Activated gamma-delta T cell treated with anti-CD3 and anti-CD28 coated beads, Interleukin-2, amount 50 U/mL, for 16 hours (primary cell): ENCODE data around the gene PGRMC1.
"Not testable (repeated sequence)": the region's sequence is repeated elsewhere in the genome, so short reads cannot be mapped to it uniquely, and the experiment has no call there.

ENCODE experiments used
- DNase-seq: peaks from one replicate; pipeline ENCODE4 v3.0.0-alpha.2; 2020; ENCODE audit warnings: low read depth

The PGRMC1 gene

GRCh38 chrX:119235051-119235511, 1.0 kb upstream of the PGRMC1 start:
- no peak for DNase-seq

DNA sequence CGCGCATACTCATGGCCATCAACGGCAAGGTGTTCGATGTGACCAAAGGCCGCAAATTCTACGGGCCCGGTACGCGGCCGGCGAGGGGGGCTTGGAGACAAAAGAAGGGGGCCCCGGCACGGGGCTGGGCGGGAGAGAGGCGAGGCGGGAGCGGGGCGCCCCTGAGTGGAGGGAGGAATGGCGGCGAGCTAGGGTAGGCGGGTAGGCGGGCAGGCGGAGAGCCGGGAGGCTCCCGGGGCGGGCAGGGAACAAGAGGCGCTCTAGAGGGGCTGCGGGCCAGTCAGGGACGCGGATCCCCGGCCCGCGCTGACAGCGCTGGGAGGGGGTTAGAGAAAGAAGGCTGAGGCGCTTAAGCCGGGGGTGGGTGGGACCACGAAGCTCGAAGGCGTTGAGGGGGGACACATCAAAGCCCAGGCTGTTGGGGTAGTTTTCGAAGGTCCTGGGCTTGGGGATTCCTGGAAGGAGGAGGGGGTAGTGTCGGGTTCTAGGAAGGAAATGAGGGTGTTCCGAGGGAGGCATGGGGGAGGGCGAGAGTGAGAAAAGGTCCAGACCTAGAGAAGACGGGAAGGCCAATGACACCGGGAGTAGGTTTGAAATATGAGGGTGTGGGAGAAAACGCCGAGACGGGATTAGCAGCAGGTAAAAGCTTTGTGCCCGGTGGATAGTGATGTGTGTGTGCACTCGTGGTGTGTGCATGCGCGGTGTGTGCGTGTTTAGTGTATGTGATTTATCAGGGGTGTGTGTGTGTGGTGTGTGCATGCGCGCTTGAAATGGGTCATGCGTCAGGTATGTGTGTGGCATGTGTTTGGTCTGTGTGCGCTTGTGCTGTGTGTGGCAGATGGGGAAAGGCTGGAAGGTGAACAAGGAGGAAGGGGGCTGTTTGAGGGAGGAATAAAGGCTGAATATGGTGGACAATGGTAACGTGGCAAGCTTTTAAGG, 807 bp downstream of the PGRMC1 start:
- no peak for DNase-seq

DNA sequence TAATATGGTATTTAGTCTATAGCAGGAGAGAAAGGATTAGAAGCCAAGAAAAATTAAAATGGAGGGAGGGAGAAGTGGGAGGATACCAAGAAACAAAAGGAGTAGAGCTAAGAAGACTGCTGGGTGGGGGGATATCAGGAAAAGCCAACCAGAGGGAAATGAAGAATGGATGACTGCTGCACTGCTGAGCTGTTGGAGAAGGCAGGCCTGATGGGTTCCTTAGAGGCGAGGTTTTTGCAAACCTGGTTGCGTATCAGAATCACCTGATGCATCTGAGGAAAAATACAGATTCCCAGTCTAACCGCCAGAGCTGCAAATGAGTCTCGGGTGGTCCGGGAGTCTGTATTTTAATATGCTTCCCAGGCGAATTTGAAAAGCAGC, 1.5 kb downstream of the PGRMC1 start:
- no peak for DNase-seq

GRCh38 chrX:119238557-119238956, 2.5 kb downstream of the PGRMC1 start:
- no peak for DNase-seq

DNA sequence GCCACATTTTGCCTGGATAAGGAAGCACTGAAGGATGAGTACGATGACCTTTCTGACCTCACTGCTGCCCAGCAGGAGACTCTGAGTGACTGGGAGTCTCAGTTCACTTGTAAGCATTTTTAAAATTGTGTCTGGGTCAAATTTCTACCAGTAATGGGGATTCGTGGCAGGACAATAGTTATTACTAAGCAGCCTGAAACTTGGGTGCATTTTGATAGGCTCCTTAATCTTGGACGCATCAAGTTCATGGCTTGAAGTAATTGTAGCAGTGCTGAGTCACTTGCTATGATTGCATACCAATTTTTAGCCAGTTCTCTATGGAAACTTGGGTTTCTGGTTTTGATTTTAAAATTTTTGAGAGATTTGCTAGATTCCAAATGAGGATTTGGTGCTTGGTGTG, 4.3 kb downstream of the PGRMC1 start:
- DNase-seq: no peak

DNA sequence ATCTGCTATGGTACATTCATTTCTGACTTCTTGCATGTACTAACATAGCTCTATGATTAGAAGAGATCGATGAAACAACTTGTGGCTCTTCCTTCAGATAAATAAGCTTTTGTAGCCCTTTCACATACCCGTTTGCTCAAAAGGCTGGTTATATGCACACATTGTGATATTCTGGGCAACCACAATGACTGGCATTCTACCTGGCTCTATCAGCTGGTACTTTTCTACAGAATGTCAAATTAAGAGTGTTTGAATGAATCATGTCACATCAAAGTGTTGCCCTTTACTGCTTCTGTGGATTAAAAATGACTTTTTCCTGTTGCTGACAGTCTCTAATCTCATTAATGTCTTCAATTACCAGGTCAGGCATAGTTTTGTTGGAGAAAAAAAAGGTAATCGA, 11.6 kb downstream of the PGRMC1 start:
- no peak for DNase-seq

DNA sequence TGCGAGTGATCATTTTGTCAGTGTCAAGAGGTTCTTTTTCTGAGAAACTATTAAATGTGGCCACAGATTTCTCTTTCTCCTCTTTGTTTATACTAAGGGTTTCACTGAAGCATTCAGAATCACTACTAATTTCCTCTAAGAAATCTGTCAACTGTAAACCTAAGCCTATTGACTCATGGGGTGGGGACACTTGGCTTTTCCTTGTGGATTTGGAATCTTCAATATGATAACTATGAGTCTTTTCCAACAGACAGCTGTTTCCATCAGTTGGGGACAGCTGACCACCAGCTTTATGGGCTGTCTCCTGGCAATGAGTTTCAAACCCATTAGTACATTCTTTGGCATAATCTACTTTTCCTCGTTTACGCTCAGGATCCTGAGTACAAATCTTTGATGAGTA, 13.8 kb downstream of the PGRMC1 start:
- DNase-seq: no peak

DNA sequence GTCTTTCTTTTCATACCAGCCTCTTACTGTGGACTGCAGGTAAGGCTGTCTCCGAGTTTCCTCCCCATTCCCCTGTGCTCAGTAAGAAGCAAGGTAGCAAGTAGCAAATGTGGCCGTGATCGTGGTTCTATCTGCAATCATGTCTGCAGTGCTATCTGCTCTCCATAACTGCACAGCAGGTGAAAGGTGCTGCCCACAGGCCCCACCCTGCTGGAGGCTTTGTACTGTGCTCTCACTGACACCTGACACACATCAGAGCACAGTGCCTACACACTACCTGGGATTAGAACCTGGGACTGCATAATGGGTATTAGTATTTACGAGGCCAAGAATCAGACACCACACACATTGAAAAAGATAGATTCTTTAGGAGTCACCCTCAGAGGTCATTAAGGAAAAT, 15.3 kb downstream of the PGRMC1 start:
- no peak for DNase-seq

DNA sequence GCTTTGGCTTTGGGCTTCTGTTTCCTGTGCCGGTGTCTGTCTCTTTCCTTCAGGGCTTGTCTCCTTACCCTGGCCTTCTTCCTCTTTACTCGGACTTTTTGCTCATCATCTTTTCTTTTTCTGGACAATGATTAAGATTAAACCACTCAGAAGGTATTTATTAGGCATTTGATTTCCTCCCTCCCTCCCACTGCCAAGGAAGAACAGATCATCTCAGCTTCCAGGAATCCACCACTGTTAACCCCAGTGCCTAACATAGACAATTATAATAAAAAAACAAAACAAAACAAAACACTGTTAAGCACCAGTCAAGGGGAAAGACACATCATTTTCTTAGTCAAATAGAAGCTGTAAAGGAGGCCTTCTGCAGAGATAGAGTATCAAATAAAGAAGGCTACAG, 16.6 kb downstream of the PGRMC1 start:
- no peak for DNase-seq

DNA sequence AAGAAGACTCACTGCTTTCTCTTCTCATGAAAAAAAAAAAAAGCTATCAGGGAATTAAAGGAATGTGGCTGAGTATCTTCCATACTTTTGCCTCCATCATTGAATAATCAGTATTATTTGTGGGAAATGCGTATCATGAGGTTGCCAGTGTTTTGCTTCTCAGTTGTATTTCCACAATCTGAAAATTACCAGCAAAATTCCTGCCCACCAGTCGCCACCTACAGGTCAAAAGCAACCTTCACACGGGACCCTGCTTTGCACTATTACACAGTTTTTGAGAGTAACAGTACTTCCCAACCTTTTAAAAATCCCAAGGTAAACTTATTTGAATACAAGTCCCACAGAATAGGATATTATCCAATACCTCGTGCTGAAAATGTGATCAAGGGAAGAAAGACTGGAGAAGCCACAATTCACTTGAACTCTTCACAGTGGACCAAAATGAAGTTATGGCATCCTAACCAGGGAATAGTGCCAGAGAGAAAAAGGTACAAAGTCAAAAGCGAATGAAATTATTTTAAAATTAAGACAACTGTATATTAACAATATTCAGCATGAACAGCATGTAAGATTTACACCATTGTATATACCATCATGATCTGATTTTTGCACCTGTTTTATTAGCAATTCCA, 30.4 kb downstream of the PGRMC1 start:
- no peak for DNase-seq

GRCh38 chrX:119267115-119267514, 31.0 kb downstream of the PGRMC1 start:
- DNase-seq: not testable (repeated sequence)

- no peak for DNase-seq
Observed at GRCh38 chrX:119272882-119273419, 36.9 kb downstream of the PGRMC1 start.

- peak; percentile 8 for DNase-seq
Observed at GRCh38 chrX:119273420-119274192, 37.5 kb downstream of the PGRMC1 start.

DNA sequence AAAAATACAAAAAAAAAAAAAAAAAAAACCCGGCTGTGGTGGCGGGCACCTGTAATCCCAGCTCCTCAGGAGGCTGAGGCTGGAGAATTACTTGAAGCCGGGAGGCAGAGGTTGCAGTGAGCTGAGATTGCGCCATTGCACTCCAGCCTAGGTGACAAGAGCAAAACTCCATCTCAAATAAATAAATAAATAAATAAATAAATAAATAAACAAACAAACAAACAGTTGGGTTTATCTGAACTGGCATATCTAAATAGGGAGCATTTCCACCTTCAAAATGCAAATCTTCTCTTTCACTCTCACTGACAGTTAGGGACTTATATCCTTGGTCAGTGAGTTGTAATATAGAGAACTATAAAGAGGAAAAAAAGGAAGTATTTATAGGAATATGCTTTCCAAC, 46.3 kb downstream of the PGRMC1 start:
- not testable (repeated sequence) for DNase-seq

DNA sequence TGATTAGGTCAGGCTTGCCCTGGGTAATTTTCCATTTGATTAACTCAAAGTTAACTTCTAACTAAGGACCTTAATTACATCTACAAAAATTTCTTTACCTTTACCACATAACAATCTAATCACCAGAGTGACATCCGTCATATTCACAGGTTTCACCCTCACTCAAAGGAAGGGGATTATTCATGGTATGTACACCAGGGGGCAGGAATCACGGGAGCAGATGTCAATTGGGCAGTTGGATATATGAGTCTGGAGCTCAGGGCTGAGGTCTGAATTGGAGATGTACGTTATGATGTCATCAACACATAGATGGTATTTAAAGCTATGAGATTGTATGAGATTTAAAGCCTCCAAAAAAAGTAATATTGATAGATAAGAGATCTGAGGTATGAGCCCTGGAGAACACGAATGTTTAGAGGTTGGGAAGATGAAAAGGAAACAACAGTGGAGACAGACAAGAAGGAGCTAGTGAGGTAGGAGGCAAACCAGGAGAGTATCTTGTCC, 52.9 kb downstream of the PGRMC1 start:
- no peak for DNase-seq

DNA sequence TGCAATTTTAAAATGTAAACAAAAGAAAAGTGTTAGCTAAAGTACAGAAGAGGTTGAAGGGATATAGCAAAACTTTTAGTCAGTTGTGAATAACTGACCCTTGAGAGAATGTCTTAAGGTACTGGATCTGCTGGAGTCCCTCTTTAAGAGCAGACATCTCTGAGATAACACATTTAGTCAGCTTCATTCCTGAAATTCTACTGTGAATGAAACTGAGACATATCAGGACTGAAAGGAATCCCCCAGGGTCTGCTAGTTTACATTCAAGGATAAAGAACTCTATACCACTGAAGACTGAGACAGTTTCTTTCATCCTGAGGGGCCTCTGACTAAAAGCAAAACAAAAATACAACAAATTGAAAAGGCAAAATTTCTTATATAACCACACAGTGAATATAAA, 54.4 kb downstream of the PGRMC1 start:
- DNase-seq: no peak

DNA sequence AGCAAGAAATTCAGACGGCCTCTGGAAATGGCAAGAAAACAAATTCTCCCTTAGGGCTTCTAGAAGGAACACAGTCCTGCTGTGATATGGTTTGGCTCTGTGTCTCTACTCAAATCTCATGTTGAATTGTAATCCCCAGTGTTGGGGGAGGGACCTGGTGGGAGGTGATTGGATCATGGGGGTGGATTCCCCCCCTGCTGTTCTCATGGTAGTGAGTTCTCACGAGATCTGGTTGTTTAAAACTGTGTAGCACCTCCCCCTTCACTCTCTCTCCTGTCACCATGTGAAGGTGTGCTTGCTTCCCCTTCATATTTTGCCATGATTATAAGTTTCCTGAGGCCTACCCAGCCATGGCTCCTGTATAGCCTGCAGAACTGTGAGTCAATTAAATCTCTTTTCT, 55.2 kb downstream of the PGRMC1 start:
- DNase-seq: not testable (repeated sequence)

GRCh38 chrX:119292445-119292844, 56.4 kb downstream of the PGRMC1 start:
- DNase-seq: no peak
